Measurements from ENCODE around the gene SLC35G2.

DNA sequence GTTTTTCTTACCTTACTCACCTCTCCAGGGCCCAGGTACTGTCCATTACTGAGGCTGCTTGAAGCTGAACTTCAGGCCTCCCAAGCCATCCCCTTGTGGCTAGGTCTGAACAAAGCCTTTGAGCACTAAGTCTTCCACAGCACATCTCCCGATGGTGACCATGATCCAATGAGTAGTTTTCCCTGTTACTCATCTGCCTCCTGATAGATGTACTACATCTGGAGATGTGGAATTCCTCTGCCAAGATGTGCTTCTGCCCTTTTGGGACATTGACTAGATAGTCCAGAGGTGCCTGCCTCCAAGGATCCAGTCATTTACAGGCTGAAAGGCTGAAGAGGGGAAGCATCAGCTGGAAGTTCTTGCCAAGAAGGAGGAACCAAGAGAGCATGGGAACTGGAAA, 28.9 kb upstream of the SLC35G2 start:
- TF ChIP-seq, protein P1, sequence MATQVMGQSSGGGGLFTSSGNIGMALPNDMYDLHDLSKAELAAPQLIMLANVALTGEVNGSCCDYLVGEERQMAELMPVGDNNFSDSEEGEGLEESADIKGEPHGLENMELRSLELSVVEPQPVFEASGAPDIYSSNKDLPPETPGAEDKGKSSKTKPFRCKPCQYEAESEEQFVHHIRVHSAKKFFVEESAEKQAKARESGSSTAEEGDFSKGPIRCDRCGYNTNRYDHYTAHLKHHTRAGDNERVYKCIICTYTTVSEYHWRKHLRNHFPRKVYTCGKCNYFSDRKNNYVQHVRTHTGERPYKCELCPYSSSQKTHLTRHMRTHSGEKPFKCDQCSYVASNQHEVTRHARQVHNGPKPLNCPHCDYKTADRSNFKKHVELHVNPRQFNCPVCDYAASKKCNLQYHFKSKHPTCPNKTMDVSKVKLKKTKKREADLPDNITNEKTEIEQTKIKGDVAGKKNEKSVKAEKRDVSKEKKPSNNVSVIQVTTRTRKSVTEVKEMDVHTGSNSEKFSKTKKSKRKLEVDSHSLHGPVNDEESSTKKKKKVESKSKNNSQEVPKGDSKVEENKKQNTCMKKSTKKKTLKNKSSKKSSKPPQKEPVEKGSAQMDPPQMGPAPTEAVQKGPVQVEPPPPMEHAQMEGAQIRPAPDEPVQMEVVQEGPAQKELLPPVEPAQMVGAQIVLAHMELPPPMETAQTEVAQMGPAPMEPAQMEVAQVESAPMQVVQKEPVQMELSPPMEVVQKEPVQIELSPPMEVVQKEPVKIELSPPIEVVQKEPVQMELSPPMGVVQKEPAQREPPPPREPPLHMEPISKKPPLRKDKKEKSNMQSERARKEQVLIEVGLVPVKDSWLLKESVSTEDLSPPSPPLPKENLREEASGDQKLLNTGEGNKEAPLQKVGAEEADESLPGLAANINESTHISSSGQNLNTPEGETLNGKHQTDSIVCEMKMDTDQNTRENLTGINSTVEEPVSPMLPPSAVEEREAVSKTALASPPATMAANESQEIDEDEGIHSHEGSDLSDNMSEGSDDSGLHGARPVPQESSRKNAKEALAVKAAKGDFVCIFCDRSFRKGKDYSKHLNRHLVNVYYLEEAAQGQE (IDR thresholded peaks at IDR 0.05; ENCODE audit: borderline replicate concordance): no peak
- TF ChIP-seq CTCF (IDR thresholded peaks at IDR 0.05; ENCODE audit: poor library complexity, severe bottlenecking) (no peak), EZH2 (IDR thresholded peaks at IDR 0.05; ENCODE audit: borderline replicate concordance, insufficient read depth, low read length, poor library complexity, severe bottlenecking) (no peak), MXI1 (conservative IDR thresholded peaks at IDR 0.05; ENCODE audit: poor library complexity, severe bottlenecking) (no peak), EP300 (conservative IDR thresholded peaks at IDR 0.05; ENCODE audit: poor library complexity, severe bottlenecking) (no peak), POLR2AphosphoS5 (IDR thresholded peaks at IDR 0.05) (no peak), TAF1 (IDR thresholded peaks at IDR 0.05; ENCODE audit: low read depth) (no peak), SMC3 (conservative IDR thresholded peaks at IDR 0.05; ENCODE audit: poor library complexity) (no peak), RAD21 (conservative IDR thresholded peaks at IDR 0.05) (no peak)

Data from neural cell (in vitro differentiated cells).